GM21381 (cell line): ENCODE results near the gene SPACA6.
"Not testable (repeated sequence)": the region's sequence is repeated elsewhere in the genome, so short reads cannot be mapped to it uniquely, and the experiment has no call there.

ENCODE experiments used
- ATAC-seq: cut with Tn5 transposase; IDR thresholded peaks from one replicate; pipeline ENCODE4 v1.9.1; 2021; ENCODE audit warnings: mild to moderate bottlenecking, moderate library complexity; ENCODE audit not compliant: unreplicated experiment

Gene SPACA6, protein sequence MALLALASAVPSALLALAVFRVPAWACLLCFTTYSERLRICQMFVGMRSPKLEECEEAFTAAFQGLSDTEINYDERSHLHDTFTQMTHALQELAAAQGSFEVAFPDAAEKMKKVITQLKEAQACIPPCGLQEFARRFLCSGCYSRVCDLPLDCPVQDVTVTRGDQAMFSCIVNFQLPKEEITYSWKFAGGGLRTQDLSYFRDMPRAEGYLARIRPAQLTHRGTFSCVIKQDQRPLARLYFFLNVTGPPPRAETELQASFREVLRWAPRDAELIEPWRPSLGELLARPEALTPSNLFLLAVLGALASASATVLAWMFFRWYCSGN

GRCh38 chr19:51693260-51693659 lies at the start of gene SPACA6:
Gene SPACA6, plus strand, starts transcription at chr19:51693330. Its CDS starts 197 bp downstream, at chr19:51693527.
- ATAC-seq: no peak

DNA sequence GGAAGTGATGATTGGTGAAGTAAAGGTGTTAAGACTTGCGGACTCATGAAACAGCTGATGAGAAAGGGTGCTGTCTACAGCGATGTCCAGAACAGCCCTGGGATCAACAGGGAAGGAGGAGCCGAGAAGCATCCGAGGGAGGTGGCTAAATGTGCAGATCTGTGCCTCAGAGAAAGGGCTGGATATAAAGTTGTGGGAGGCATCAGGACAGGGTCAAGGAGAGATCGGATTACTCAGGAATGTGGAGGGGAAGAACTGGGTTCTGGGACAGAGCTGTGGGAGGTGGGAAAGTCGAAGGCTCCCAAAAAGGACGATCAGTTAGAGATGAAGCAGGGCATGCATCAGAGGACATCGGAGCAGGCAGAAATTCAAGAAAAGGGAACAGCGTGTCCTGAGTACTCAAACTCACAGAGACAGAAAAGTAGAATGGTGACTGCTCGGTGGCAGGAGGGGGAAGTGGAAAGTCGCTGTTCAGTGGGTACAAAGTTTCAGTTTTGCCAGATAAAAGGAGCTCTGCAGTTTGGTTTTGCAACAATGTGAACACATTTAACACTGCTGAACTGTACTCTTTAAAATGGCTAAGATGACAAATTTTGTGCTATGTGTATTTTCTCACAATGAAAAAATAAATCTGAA lies 48.4 kb upstream of the SPACA6 start:
- no peak for ATAC-seq

GRCh38 chr19:51646730-51647129 lies 46.4 kb upstream of the SPACA6 start, which contains the start of gene SIGLEC14:
Gene SIGLEC14, minus strand, starts transcription at chr19:51646825. Its CDS starts 66 bp downstream, at chr19:51646759.
- not testable (repeated sequence) for ATAC-seq

- ATAC-seq: no peak
Observed at GRCh38 chr19:51647318-51647717, 45.8 kb upstream of the SPACA6 start.

DNA sequence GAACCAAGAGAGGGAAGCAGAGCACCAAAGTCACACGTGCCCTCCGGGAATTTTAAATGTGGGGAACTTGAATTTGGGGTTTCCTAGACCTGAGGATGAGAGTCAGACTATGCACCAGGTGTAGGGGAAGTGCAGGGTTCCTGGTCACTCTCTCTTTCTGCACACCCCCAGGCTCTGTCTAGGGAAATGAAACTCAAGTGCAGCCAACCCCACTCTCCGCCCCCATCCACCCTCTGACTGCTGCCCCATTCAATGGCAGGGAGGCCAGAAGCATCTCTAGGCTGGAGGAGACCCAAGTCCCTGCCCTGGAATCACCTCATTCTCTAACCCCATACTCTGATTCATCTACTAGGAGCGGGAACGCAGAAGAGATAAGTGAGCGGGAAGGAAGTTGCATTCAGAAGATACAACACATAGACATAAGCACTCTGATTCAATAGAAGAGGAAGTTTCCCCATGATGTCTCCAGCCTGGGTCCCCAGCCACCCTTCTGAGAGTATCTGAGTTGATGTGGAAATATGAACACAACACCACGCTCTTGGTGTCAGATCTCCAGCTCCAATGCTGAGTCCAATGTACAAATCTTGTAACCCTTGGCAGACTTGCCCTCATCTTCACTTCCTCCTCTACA lies 41.8 kb upstream of the SPACA6 start:
- ATAC-seq: no peak

GRCh38 chr19:51652266-51652665 lies 40.9 kb upstream of the SPACA6 start:
- ATAC-seq: no peak

- no peak for ATAC-seq
Observed at GRCh38 chr19:51653162-51653561, 40.0 kb upstream of the SPACA6 start.

DNA sequence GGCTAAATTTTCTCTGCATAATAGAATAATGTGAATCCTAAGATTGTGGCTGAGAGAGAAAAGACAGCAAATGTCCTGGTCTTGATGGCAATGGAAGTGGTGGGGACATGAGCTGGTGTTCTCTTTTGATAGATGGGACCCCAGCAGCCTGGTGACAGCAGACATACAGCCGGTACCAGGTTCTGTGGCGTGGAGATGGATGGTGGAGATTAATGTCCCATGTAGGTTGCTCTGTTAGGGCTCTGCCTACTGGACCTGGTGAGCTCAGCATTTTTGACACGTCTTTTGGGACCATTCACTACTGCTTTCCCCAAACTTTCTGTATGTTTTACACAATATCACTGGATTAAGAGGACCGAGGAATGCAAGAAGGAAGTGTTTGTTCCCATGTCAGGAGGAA lies 38.3 kb upstream of the SPACA6 start:
- no peak for ATAC-seq

DNA sequence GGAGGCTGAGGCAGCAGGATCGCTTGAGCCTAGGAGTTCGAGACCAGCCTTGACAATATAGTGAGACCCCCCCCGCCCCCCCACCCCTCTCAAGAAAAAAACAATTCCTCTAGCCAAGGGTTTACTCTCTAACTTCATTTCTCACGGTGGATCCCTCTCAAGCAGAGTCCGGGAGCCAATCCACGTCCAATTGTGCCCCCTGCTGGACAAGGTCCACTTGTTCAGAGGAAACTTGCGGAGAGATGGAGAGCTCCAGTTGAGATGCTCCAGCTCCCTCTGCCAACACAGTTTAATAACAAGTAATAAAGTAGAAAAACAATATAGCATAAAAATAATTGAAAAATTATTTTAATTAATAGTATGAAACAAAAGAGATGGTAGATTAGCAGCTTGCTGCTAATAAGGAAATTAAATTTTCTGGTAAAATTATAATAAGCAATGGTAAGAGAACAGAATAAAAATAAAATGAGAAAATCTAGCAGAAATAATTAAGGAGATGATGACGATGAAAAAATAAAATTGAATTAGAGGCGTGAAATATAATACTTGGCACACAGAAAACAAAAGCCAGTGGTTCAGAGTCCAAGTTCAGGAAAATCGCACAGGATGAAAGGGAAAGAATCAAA lies 32.0 kb upstream of the SPACA6 start:
- no peak for ATAC-seq

DNA sequence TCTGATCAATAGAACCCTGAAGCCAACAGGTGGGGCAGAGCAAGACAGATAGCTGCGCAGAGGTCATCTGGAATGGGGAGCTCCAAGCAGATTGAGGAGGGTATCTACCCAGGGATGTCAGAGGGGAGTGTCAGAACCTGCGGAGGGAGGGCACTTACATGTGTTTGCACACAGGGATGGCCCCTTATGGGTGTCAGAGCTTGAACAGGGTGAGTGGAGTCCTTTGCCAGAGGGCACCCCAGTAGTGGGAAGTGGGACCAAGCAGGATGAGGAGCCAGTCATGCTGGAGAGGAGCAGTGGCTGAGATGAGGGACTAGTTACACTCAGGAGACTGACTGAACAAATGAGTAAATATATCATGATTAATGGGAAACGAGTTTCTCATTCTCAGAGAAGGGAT lies 29.5 kb upstream of the SPACA6 start:
- ATAC-seq: no peak

DNA sequence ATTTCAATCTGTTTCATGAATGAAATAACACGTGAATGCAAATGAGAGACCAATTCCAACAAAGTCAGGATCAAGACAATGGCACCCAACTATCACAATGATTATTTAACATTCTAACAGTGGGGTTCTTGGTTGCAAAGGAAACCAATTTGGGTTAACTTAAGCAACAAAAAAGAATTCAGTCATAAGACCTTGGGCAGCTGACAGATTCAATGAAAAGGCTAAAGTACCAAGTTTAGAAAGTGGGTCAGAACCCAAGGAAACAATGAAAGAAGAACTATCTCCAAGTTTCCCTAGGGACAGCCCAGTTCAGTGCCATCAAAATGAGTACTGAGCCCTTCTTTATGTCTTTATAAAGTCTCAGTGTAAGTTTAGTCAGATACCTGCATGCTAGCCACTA lies 29.0 kb upstream of the SPACA6 start:
- ATAC-seq: no peak

DNA sequence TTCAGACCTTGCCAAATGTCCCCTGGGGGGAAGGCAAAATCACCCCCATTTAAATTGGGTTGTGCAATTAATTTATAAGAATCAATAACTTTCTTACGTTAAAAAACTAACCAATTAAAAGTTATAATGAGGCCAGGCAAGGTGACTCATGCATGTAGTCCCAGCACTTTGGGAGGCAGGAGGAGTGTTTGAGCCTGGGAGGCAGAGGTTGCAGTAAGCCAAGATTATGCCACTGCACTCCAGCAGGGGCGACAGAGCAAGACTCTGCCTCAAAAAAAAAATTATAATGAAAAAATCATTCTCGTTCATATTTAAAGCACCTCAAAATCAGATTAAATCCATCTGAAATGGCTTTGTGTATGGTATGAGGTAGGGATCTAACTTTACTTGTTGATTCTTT lies 28.1 kb upstream of the SPACA6 start:
- ATAC-seq: no peak

DNA sequence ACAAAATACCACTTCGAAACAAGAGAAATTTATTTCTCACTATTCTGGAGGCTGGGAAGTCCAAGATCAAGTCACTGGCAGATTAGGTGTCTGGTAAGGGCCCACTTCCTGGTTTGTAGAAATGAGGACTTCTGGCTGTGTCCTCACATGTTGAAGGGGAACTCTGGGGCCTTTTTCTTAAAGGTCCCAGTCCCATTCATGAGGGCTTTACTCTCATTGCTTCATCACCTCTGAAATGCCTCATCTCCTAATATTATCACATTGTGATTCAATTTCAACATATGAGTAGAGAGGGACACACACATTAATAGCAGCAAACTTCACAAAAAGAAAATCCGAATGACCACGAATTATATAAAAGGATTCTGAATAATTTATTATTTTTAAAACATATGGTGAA lies 24.9 kb upstream of the SPACA6 start:
- ATAC-seq: no peak

GRCh38 chr19:51675911-51676565 lies 17.1 kb upstream of the SPACA6 start:
- not testable (repeated sequence) for ATAC-seq

- no peak for ATAC-seq
Observed at GRCh38 chr19:51676566-51677083, 16.5 kb upstream of the SPACA6 start.

DNA sequence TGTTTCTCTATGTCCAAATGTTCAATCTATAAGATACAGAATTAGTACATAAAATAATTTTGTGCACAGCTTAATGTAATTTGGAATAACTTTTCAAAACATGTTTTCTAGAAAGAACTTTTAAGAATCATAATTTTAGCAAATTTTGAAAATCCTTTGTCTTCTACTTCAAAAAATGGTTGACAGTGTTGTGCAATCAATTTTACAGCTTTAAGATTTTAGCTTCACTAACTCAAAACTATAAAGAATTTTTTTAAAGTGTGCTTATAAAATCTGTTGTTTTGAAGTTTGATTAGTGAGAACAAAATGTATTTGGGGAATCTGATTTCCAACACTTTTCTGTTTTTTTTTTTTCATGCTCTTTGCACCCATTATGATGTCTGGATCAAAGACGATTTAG lies 12.7 kb upstream of the SPACA6 start:
- no peak for ATAC-seq

GRCh38 chr19:51681286-51681941 lies 11.7 kb upstream of the SPACA6 start:
- no peak for ATAC-seq

GRCh38 chr19:51686171-51686570 lies 7.0 kb upstream of the SPACA6 start:
- ATAC-seq: no peak

GRCh38 chr19:51687791-51688670 lies 5.1 kb upstream of the SPACA6 start:
- no peak for ATAC-seq
